Measurements from ENCODE around the gene NAA25.
"Not testable (repeated sequence)": the region's sequence is repeated elsewhere in the genome, so short reads cannot be mapped to it uniquely, and the experiment has no call there.

Gene NAA25

GRCh38 chr12:111997300-111997699 is 111.3 kb downstream of the NAA25 start:
- ATAC-seq, result no peak
- TF ChIP-seq PPARA (CRISPR knock-in tag; IDR thresholded peaks at IDR 0.05; ENCODE audit: borderline replicate concordance) (no peak), ISL1 (CRISPR knock-in tag; IDR thresholded peaks at IDR 0.05) (no peak), ZNF70 (CRISPR knock-in tag; IDR thresholded peaks at IDR 0.05) (no peak), CSDC2 (CRISPR knock-in tag; IDR thresholded peaks at IDR 0.05) (no peak), ZFP3 (CRISPR knock-in tag; IDR thresholded peaks at IDR 0.05) (no peak), SNAI2 (CRISPR knock-in tag; IDR thresholded peaks at IDR 0.05) (no peak), RARB (CRISPR knock-in tag; IDR thresholded peaks at IDR 0.05) (no peak), CSRNP3 (CRISPR knock-in tag; IDR thresholded peaks at IDR 0.05) (no peak), ZNF565 (CRISPR knock-in tag; conservative IDR thresholded peaks at IDR 0.05; ENCODE audit: low read depth) (no peak), OSR1 (CRISPR knock-in tag; IDR thresholded peaks at IDR 0.05) (no peak)
- TF ChIP-seq, protein P1, sequence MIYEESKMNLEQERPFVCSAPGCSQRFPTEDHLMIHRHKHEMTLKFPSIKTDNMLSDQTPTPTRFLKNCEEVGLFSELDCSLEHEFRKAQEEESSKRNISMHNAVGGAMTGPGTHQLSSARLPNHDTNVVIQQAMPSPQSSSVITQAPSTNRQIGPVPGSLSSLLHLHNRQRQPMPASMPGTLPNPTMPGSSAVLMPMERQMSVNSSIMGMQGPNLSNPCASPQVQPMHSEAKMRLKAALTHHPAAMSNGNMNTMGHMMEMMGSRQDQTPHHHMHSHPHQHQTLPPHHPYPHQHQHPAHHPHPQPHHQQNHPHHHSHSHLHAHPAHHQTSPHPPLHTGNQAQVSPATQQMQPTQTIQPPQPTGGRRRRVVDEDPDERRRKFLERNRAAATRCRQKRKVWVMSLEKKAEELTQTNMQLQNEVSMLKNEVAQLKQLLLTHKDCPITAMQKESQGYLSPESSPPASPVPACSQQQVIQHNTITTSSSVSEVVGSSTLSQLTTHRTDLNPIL (CRISPR knock-in tag; IDR thresholded peaks at IDR 0.05; ENCODE audit: low read depth), result no peak
- TF ChIP-seq, protein P2, sequence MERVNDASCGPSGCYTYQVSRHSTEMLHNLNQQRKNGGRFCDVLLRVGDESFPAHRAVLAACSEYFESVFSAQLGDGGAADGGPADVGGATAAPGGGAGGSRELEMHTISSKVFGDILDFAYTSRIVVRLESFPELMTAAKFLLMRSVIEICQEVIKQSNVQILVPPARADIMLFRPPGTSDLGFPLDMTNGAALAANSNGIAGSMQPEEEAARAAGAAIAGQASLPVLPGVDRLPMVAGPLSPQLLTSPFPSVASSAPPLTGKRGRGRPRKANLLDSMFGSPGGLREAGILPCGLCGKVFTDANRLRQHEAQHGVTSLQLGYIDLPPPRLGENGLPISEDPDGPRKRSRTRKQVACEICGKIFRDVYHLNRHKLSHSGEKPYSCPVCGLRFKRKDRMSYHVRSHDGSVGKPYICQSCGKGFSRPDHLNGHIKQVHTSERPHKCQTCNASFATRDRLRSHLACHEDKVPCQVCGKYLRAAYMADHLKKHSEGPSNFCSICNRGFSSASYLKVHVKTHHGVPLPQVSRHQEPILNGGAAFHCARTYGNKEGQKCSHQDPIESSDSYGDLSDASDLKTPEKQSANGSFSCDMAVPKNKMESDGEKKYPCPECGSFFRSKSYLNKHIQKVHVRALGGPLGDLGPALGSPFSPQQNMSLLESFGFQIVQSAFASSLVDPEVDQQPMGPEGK (CRISPR knock-in tag; IDR thresholded peaks at IDR 0.05; ENCODE audit: borderline replicate concordance), result no peak

GRCh38 chr12:111995782-111996480 is 112.7 kb downstream of the NAA25 start:
- TF ChIP-seq ZNF8 (CRISPR knock-in tag; IDR thresholded peaks at IDR 0.05) (peak; percentile 91), CSRNP3 (CRISPR knock-in tag; IDR thresholded peaks at IDR 0.05) (no peak)
- no peak for ATAC-seq

DNA sequence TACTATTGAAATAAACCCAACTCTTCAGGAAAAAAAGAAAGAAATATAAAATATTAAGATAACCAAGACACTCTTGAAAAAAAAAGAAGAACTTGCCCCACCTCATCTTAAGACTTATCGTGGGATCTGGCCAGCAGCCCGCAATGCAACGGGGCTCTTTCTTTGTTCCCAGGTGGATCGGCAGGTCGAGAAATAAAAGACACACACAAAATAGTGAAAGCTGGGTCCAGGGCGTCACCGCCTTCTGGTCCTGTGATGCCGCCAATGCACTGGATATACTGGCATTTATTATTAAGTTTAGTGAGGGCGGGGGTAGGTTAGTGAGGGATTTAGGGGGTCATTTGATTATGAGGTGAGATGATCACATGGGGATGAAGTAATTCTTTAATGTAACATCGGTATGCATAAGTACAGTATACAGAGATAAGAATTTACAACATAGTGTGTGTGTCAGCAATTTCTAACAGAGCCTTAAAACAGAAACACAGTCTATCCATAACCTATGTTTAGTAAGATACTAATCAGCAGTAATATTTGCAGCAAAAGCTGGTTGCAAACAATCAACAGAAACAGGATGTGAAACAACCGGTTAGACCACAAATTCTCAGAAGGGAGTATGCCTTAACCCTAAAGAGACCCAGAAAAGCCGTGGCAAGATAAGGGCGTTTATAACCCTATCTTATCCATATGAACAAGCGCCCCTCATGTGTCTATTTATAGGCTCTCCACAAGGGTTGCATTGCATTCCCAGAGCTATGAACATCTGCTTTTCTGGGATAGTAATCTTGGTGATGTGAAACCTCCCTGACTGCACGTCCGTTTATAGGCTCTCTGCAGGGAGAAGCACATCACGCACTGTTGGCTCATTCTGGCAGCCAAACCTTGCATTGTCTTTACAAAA is 114.1 kb downstream of the NAA25 start:
- ATAC-seq, result not testable (repeated sequence)

DNA sequence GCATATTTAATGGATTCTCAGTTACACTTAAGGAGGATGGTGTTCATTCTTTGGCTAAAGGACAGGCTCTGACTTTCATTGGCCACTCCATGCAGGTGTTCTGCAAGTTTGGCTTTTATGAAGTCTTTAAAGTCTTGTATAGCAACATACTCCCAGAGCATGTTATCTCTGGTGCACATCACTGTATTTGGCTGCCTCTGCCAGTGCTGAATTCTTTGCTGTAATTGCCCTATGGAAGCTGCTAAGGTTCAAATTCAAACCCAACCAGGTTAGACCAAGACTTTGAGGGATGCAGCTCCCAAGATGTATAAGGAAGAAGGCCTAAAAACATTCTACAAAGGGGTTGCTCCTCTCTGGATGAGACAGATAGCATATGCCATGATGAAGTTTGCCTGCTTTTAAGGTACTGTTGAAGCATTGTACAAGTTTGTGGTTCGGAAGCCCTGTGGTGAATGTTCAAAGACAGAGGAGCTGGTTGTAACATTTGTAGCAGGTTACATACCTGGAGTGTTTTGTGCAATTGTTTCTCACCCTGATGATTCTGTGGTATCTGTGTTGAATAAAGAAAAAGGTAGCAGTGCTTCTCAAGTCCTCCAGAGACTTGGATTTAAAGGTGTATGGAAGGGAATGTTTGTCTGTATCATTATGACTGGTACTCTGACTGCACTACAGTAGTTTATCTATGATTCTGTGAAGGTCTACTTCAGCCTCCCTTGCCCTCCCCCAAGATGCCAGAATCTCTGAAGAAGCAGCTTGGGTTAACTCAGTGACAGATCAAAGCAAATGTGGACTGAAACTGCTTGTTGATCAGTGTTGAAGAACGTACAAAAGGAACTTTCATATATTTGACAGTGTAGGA is 115.1 kb downstream of the NAA25 start:
- no peak for ATAC-seq
- no peak for TF ChIP-seq ZFP30 (CRISPR knock-in tag; IDR thresholded peaks at IDR 0.05)
- no peak for TF ChIP-seq ISL1 (CRISPR knock-in tag; IDR thresholded peaks at IDR 0.05)
- no peak for TF ChIP-seq GLIS3 (CRISPR knock-in tag; IDR thresholded peaks at IDR 0.05)
- no peak for TF ChIP-seq ZC3H10 (CRISPR knock-in tag; IDR thresholded peaks at IDR 0.05)
- TF ChIP-seq BACH2 (CRISPR knock-in tag; IDR thresholded peaks at IDR 0.05; ENCODE audit: borderline replicate concordance), result no peak
- no peak for TF ChIP-seq RARB (CRISPR knock-in tag; IDR thresholded peaks at IDR 0.05)
- no peak for TF ChIP-seq POU6F1 (CRISPR knock-in tag; IDR thresholded peaks at IDR 0.05; ENCODE audit: borderline replicate concordance, low read depth)
- TF ChIP-seq, protein P1 (CRISPR knock-in tag; IDR thresholded peaks at IDR 0.05; ENCODE audit: low read depth), result no peak
